Myocyte (in vitro differentiated cells): Measurements from ENCODE around the gene YPEL4. TPM values are rescaled to one million over a fixed set of nuclear protein-coding genes. Genes with fewer than 3 reads are reported as not detected.
"Not testable (repeated sequence)": the region's sequence is repeated elsewhere in the genome, so short reads cannot be mapped to it uniquely, and the experiment has no call there.

Source experiments
- DNase-seq: peaks from one replicate; pipeline ENCODE4 v3.0.0-alpha.2; 2012; ENCODE audit warnings: low read depth
- polyA plus RNA-seq: library from polyadenylated mRNA; unstranded; fragments of >200 nt; gene quantifications from one replicate; pipeline ENCODE4 v1.2.1, GENCODE V29; 2012; ENCODE audit warnings: missing spikeins
- total RNA-seq: library from RNA; depleted of rRNA; stranded (reverse); fragments of >200 nt; gene quantifications from 2 replicates; pipeline ENCODE4 v1.2.3, GENCODE V29; 2014

The YPEL4 gene
- 1.2 and 2.2 TPM in 2 replicates for total RNA-seq
- 1.7 TPM for polyA plus RNA-seq

GRCh38 chr11:57649826-57650738 is at the start of gene YPEL4:
Gene YPEL4, minus strand, starts transcription at chr11:57649912. Its CDS starts 2,805 bp downstream, at chr11:57647107.
- peak; percentile 69 for DNase-seq

- no peak for DNase-seq
These were observed 49.2 kb upstream of the YPEL4 start for GRCh38 chr11:57698843-57699365.

GRCh38 chr11:57690474-57690873 is 40.8 kb upstream of the YPEL4 start:
- DNase-seq: not testable (repeated sequence)

- DNase-seq: no peak
These were observed 31.5 kb upstream of the YPEL4 start for GRCh38 chr11:57681168-57681567.

- DNase-seq: no peak
These were observed 30.8 kb upstream of the YPEL4 start for GRCh38 chr11:57680552-57680874.

GRCh38 chr11:57679396-57679795 is 29.7 kb upstream of the YPEL4 start:
- DNase-seq: no peak

GRCh38 chr11:57675176-57675941 is 25.6 kb upstream of the YPEL4 start:
- no peak for DNase-seq

- DNase-seq: no peak
These were observed 24.5 kb upstream of the YPEL4 start for GRCh38 chr11:57674251-57674650.

GRCh38 chr11:57668434-57668782 is 18.7 kb upstream of the YPEL4 start:
- DNase-seq: no peak

- peak; percentile 99 for DNase-seq
These were observed 18.2 kb upstream of the YPEL4 start, which contains the start of gene ZDHHC5 for GRCh38 chr11:57667736-57668433. Gene ZDHHC5, plus strand, starts transcription at chr11:57668114. Its CDS starts 4,977 bp downstream, at chr11:57673091.

GRCh38 chr11:57667117-57667735 is 17.5 kb upstream of the YPEL4 start:
- DNase-seq: peak; percentile 99

GRCh38 chr11:57663975-57664374 is 14.3 kb upstream of the YPEL4 start:
- DNase-seq: no peak

- DNase-seq: no peak
These were observed 13.2 kb upstream of the YPEL4 start for GRCh38 chr11:57662893-57663292.

GRCh38 chr11:57659669-57660068 is 10.0 kb upstream of the YPEL4 start:
- no peak for DNase-seq

GRCh38 chr11:57658023-57658361 is 8.3 kb upstream of the YPEL4 start:
- no peak for DNase-seq

GRCh38 chr11:57657194-57658022 is 7.7 kb upstream of the YPEL4 start, which contains the start of gene CLP1:
Gene CLP1, plus strand, starts transcription at chr11:57657762. Its CDS starts 1,715 bp downstream, at chr11:57659477.
- DNase-seq: peak; percentile 99

- no peak for DNase-seq
These were observed 7.1 kb upstream of the YPEL4 start for GRCh38 chr11:57656885-57657193.

- DNase-seq: no peak
These were observed 3.5 kb upstream of the YPEL4 start for GRCh38 chr11:57653163-57653562.

- DNase-seq: no peak
These were observed 3.0 kb upstream of the YPEL4 start for GRCh38 chr11:57652662-57653061.

GRCh38 chr11:57652230-57652629 is 2.5 kb upstream of the YPEL4 start:
- DNase-seq: not testable (repeated sequence)
